ENCODE data around the gene ARID1B.

ARID1B gene

GRCh38 chr6:157054531-157054979, 277.4 kb downstream of the ARID1B start:
- DNase-seq (ENCODE audit: low read depth), result no peak

GRCh38 chr6:157055863-157056262, 278.7 kb downstream of the ARID1B start:
- DNase-seq (ENCODE audit: low read depth), result no peak

GRCh38 chr6:157056275-157056674, 279.1 kb downstream of the ARID1B start:
- DNase-seq (ENCODE audit: low read depth), result no peak

- no peak for DNase-seq (ENCODE audit: low read depth)
Observed at GRCh38 chr6:157058574-157058973, 281.4 kb downstream of the ARID1B start.

- DNase-seq (ENCODE audit: low read depth), result no peak
Observed at GRCh38 chr6:157059781-157060180, 282.6 kb downstream of the ARID1B start.

DNA sequence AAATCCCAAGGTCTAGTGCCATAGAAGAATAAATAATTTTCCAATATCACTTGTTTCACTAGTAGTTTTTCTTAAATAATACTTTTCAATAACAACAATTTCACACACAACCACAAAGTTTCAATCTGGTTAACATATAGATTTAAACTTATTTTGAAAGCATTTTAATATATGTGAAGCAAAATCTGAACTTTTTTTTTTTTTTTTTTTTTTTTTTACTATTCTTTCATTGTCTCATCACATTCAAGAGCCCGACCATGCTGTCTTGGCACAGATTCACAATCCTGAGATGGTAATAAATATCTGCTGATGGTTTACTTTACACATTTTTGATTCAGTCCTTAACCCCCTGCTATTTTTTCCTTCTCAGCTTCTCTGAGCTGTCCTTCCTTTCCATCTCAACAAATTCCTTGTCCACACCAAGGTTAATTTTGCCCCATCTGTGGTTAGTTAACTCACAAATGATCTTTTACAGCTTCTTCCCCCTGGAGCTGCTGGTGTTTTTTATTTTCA, 283.3 kb downstream of the ARID1B start:
- no peak for DNase-seq (ENCODE audit: low read depth)

DNA sequence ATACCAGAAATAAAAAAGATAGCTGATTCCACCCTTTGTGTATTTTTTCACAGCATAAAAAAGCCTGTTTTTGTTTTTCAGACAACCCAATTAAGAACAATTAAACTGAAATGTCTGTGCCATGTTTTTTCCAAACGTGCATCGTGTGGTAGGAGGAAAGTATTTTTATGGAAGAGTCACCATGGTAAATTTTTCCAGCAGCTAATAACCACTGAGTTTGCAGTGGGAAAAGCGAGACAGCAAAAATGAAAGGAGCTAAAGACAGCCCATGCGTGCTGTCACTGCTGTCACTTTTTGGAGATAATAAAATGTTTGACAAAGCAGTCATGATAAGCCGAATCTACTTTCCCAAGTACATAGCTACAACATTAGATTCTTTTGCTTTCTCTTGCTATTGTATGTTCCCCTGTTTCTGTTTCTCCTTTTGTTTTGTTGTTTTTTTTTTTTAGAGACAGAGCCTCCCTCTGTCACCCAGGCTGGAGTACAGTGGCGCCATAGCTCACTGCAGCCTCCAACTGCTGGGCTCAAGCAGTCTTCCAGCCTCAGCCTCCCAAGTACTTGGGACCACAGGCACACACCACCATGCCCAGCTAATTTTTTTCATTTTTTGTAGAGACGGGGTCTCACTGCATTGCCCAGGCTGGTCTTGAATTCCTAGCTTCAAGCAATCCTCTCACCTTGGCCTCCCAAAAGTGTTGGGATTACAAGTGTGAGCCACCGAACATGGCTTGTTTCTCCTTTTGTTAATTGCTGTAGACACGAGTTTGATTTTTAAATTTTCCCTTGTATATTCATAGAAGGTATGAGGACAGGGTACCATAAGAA, 284.8 kb downstream of the ARID1B start:
- no peak for DNase-seq (ENCODE audit: low read depth)

DNA sequence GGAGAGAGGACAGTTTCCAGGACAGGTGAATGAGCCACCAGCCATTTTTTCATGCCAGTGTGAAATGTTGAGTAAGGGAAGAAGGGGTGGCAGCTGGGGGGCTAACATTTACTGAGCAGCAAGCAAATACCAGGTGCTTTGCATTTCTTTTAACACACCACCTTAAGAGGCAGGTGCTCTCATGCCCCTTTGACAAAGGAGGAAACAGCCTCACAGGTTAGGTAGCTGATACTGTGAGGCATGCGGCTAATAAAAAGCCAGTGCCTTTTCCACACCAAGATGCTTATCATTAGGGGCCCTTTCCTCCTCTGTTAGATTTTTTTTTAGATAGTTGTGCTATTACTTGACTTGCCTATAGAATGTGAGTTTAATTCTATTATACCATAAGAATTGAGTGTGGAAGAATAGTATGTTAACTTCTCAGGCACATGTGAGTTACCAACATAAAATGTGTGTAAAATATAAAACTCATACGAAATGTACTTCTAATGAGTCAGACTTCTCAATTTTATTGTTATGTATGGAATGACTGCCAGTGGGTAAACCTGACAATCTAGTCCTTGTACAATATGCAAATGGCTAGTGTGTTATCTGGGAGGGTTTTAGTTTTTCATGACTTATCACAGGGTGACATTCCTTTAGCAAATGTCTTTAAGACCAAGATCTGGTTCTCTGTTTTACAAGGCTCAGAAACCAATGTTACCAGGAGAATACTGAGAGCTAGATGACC, 286.2 kb downstream of the ARID1B start:
- no peak for DNase-seq (ENCODE audit: low read depth)

GRCh38 chr6:157063923-157064322, 286.7 kb downstream of the ARID1B start:
- no peak for DNase-seq (ENCODE audit: low read depth)

DNA sequence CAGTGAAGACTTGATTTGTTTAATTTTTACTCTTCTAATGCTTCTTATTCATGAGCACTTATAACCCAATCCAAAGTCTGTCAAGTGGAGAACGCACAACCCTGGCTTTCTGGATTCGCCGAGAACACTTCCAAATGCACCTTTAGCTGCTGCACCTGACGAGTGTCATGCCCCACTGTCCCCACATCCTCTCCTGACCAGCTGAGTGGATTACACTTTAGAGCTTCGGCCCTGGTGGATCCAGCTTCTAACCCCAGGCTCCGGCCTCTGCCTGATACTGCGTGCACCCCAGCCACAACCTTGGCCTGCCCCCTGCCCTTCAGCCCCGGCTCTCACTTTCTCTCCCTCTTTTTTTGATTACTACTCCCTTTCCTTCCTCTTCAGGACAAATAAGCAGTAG, 287.3 kb downstream of the ARID1B start:
- no peak for DNase-seq (ENCODE audit: low read depth)

DNA sequence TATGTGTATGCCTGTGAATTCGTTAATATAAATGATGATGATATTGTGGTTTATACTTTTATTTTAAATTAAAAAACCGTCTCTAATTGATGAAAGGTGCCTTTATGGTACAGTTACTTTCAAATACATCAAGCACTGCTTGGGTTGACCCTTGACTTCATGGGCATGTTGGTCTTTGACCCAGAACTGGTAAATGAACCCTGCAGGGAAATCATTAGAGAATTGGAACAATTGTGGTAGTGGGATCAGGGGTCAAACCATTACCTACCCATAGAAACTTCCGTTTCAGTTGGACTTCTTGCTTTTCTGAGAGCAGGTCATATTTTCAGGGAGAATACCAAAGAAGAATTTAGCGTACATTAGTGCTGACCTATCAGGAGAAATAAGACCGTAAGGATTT, 288.2 kb downstream of the ARID1B start:
- DNase-seq (ENCODE audit: low read depth), result no peak

DNA sequence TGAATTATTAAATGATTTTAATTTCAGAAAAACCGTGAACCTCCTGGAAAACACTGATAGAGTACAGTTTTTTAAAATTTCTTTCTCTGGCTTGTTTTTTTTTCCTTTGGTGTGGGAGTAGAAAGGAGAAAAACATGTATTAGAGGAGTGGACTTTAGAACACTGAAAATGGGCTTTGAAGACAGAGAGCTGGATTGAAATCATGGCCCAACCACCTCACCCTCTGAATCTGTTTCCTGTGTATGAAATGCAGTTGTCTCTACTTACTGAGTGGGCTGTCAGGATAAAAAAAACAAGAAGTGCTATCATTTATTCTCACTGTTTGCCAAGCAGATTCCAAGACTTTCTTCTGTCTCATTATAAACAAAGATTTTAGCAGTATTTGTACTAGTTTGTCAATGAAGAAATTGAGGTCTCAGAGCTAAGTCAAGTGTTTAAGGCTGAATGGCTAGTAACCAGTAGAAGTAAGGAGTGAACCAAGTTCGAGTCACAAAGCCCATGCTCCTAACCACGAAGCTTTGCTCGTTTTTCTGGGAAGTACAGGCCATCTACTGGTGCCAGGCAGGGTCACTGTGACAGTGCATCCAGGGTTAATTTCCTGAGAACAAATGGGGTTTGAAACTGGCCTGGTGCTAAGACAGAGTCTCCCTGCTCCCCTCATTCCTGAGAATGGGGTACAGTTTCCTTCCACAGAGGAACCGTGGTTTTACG, 289.8 kb downstream of the ARID1B start:
- no peak for DNase-seq (ENCODE audit: low read depth)

GRCh38 chr6:157067507-157067906, 290.3 kb downstream of the ARID1B start:
- no peak for DNase-seq (ENCODE audit: low read depth)

DNA sequence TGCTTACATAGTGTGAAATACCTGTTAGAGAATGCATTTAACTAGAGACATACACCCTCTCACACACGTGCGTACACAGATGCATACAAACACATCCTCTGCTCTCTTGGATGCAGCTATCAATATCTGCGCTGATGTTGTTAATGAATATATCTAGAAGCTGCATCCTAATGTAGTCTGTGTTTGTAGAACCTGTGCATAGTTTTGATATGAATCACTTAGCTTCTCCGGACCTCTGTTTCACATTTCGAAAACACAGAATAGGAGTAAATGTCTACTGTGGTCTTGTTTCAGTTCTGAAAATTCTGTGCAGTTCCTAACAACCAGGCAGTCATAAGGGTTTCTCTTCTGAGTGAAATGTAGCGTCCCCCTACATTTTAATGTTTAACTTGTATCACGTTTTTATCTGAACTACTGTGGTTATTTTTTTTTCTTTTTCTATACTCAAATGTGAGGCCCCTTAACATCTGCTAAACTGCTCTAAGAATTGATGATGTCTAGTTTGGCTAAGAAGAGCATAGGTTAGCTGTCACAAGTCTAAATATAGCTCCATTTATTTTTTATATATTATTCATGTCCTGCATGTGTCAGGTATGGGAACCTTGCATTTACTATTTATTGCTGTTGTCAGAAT, 291.6 kb downstream of the ARID1B start:
- DNase-seq (ENCODE audit: low read depth), result no peak

GRCh38 chr6:157069585-157069984, 292.4 kb downstream of the ARID1B start:
- no peak for DNase-seq (ENCODE audit: low read depth)

DNA sequence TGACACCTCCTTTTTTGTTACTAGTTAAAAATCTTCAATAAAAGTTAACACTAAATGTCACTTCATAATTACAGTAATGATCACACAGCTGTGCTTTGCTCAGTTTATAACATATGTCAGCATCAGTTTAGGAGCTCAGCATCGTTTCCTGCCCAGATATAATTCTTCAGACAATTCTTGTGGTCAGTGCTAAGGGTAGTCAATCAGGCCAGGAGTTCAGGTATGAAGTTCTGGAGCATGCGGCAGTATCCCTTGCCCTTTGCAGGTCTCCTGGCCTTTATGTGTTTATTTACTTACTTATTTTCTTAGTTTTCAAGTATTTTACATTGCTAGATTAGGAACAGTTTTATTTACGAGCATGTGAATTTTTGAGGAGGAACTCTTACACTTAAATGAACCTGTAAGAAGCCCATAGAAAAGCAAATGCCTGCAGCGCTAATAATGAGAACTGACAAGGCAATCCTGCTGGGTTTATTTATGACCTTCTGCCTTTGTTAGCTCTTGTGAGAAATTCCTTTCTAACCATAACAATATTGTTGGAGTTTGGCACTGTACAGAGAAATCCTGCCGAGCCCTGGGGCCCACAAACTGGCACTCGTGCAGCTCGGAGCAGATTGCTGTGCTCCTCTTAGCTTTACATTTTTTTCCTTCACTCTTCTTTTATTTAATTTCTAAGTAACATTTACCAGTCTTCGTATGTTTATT, 293.4 kb downstream of the ARID1B start:
- DNase-seq (ENCODE audit: low read depth), result no peak

GRCh38 chr6:157072128-157072527, 294.9 kb downstream of the ARID1B start:
- no peak for DNase-seq (ENCODE audit: low read depth)

DNA sequence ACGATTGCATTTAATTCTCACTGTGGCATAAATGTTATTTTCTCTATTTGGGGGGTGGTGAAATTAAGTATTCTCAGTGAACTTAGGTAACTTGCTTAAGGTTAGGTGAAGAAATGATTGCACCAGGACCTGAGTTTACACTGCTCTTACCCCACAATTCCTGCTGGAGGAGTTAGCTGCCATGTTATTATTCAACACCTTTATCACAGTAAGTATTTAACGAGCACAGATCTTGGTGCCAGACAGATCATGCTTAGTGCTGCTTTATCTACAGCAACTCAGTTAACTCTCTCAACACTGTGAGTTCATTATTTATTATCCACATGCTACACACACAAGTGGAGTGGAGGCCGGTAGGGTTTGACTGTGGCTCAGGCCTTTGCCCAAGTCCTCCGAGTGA, 296.4 kb downstream of the ARID1B start:
- DNase-seq (ENCODE audit: low read depth), result no peak

- DNase-seq (ENCODE audit: low read depth), result no peak
Observed at GRCh38 chr6:157074969-157075368, 297.8 kb downstream of the ARID1B start.

- DNase-seq (ENCODE audit: low read depth), result no peak
Observed at GRCh38 chr6:157075549-157076450, 298.6 kb downstream of the ARID1B start.
